ENCODE results near the gene LSP1.

GRCh38 chr11:1879941-1880720 is 27.2 kb downstream of the LSP1 start:
- no peak for TF ChIP-seq CTCF (IDR thresholded peaks at IDR 0.05)
- no peak for TF ChIP-seq POLR2A (IDR thresholded peaks at IDR 0.05)

Data from stomach (tissue), 4 donors.